Endothelial cell of umbilical vein (primary cell): ENCODE results near the gene PIK3R4. TPM values are rescaled to one million over a fixed set of nuclear protein-coding genes. Genes with fewer than 3 reads are reported as not detected.

ENCODE experiments used
- BruUV-seq: library from RNA; stranded (reverse); fragments of 400-500 nt; replicated peaks from 2 replicates; lab custom pipeline; 2021; lab: Mats Ljungman, UMichigan
- CTCF ChIA-PET: fragments of 300-600, 350-600 bp; sonication (Branson Sonifier 250); formaldehyde crosslinking; loops from one replicate; lab custom pipeline; 2021; ENCODE audit warnings: antibody characterized with exemption, inconsistent platforms; lab: Charles Lee
- POLR2A ChIA-PET: fragments of 300-600, 350-600 bp; sonication (Branson Sonifier 250); formaldehyde crosslinking; loops from one replicate; lab custom pipeline; 2021; ENCODE audit warnings: antibody characterized with exemption, inconsistent platforms; lab: Charles Lee
- DNase-seq: peaks from one replicate; pipeline ENCODE4 v3.0.0-alpha.2; 2011; ENCODE audit warnings: low read depth, low spot score
- FAIRE-seq: peaks from 2 replicates; lab custom pipeline; 2011; peaks lifted over from hg19 to GRCh38; lab: Jason Lieb, UNC
- H2AFZ ChIP-seq: 2 replicates; pipeline ENCODE4 v1.6.0; 2012; ENCODE audit warnings: low read depth, low read length, control low read depth, inconsistent platforms
- H3K27ac ChIP-seq: 2 replicates; pipeline ENCODE4 v1.5.1; 2011; ENCODE audit warnings: low read depth, mild to moderate bottlenecking, control low read depth, low read length, moderate library complexity; ENCODE audit not compliant: insufficient read depth
- H3K27me3 ChIP-seq, 2 experiments: 2 replicates each; pipeline versions ENCODE4 v1.6.0 to v1.6.1; 2011; ENCODE audit warnings: low read length in 2 of 2, mixed read lengths in 1 of 2; ENCODE audit not compliant: control insufficient read depth in 2 of 2, insufficient read depth in 2 of 2
- H3K36me3 ChIP-seq, 2 experiments: 2 replicates in 1 of 2; 3 replicates in 1 of 2; pipeline ENCODE4 v1.5.1; 2011; ENCODE audit warnings: low read length in 2 of 2, mild to moderate bottlenecking in 1 of 2, moderate library complexity in 1 of 2; ENCODE audit not compliant: control insufficient read depth in 2 of 2, insufficient read depth in 2 of 2; ENCODE audit errors: extremely low read depth in 1 of 2
- H3K4me1 ChIP-seq: 3 replicates; pipeline ENCODE4 v1.5.1; 2011; ENCODE audit warnings: mild to moderate bottlenecking, low read length; ENCODE audit not compliant: control insufficient read depth, insufficient read depth; ENCODE audit errors: extremely low read depth
- H3K4me2 ChIP-seq: 2 replicates; pipeline ENCODE4 v1.6.1; 2011; ENCODE audit warnings: low read length, control low read depth, mixed read lengths; ENCODE audit not compliant: insufficient read depth
- H3K4me3 ChIP-seq, 3 experiments: fragments of 200-600 bp in 1 of 3; sonication (generic), shearing (Covaris generic) in 1 of 3; replicated peaks in 1 of 3; 2 replicates each; pipeline ENCODE4 v1.5.1; 2011 to 2016; ENCODE audit warnings: control low read depth in 3 of 3, low read length in 3 of 3, mild to moderate bottlenecking in 2 of 3, inconsistent platforms in 1 of 3, low read depth in 1 of 3, moderate library complexity in 1 of 3; ENCODE audit not compliant: insufficient read depth in 1 of 3
- H3K79me2 ChIP-seq: 2 replicates; pipeline ENCODE4 v1.6.0; 2012; ENCODE audit warnings: low read length, inconsistent platforms; ENCODE audit not compliant: control insufficient read depth, insufficient read depth
- H3K9ac ChIP-seq: replicated peaks from 2 replicates; pipeline ENCODE3; 2011; ENCODE audit warnings: low read length, control low read depth; ENCODE audit not compliant: insufficient read depth; ENCODE audit errors: extremely low read depth
- H3K9me1 ChIP-seq: replicated peaks from 3 replicates; pipeline ENCODE4 v1.6.0; 2011; ENCODE audit warnings: mild to moderate bottlenecking, low read length; ENCODE audit not compliant: control insufficient read depth, insufficient read depth; ENCODE audit errors: extremely low read depth
- H3K9me3 ChIP-seq: replicated peaks from 2 replicates; pipeline ENCODE4 v1.5.1; 2012; ENCODE audit warnings: low read length, inconsistent platforms; ENCODE audit not compliant: control insufficient read depth, insufficient read depth
- H4K20me1 ChIP-seq: replicated peaks from 2 replicates; pipeline ENCODE3; 2011; ENCODE audit warnings: mild to moderate bottlenecking, low read length; ENCODE audit not compliant: control insufficient read depth, insufficient read depth; ENCODE audit errors: extremely low read depth
- EZH2 ChIP-seq: IDR thresholded peaks from 2 replicates; pipeline ENCODE4 v1.6.1; 2012; ENCODE audit warnings: borderline replicate concordance, low read depth, mild to moderate bottlenecking, moderate library complexity, low read length, inconsistent platforms; ENCODE audit not compliant: severe bottlenecking
- FOS ChIP-seq: IDR thresholded peaks from 2 replicates; pipeline ENCODE4 v1.6.1; 2011; ENCODE audit warnings: mild to moderate bottlenecking, low read length, moderate library complexity, borderline replicate concordance; ENCODE audit not compliant: insufficient read depth
- GATA2 ChIP-seq: IDR thresholded peaks from 2 replicates; pipeline ENCODE4 v1.7.0; 2011; ENCODE audit warnings: low read depth, mild to moderate bottlenecking, moderate library complexity, mixed read lengths, low read length; ENCODE audit not compliant: insufficient read length, insufficient read depth
- JUN ChIP-seq: IDR thresholded peaks from 2 replicates; pipeline ENCODE4 v1.6.1; 2011; ENCODE audit warnings: borderline replicate concordance, low read depth; ENCODE audit not compliant: insufficient read length, insufficient read depth
- MAX ChIP-seq: IDR thresholded peaks from 2 replicates; pipeline ENCODE4 v1.6.1; 2011; ENCODE audit not compliant: insufficient read depth, insufficient read length
- MYC ChIP-seq: IDR thresholded peaks from one replicate; pipeline ENCODE4 v1.6.1; 2011; ENCODE audit warnings: mild to moderate bottlenecking, low read depth, low read length
- POLR2AphosphoS5 ChIP-seq: IDR thresholded peaks from 2 replicates; pipeline ENCODE4 v1.6.1; 2012; ENCODE audit warnings: low read depth, mild to moderate bottlenecking, control low read depth, low read length, moderate library complexity; ENCODE audit not compliant: insufficient read depth
- dilution Hi-C: fragments of 300-500 bp; cut with MboI; formaldehyde crosslinking; loops from one replicate; pipeline ENCODE4 v1.15.0; 2019; ENCODE audit warnings: low sequenced_read_pairs; ENCODE audit not compliant: extremely low pct_ligation_motif_present
- intact Hi-C: fragments of 100-400 bp; cut with micrococcal nuclease; formaldehyde crosslinking; loops from one replicate; pipeline ENCODE4 v1.10.0; 2022
- polyA plus RNA-seq, 4 experiments: library from polyadenylated mRNA; depleted of rRNA in 3 of 4; stranded (reverse) in 3 of 4; unstranded in 1 of 4; fragments of >200 nt; gene quantifications; 2 replicates each; pipeline versions ENCODE4 v1.2.1 to v1.2.3, GENCODE V29; 2011 to 2012; ENCODE audit warnings: missing spikeins in 1 of 4
- total RNA-seq: library from RNA; stranded (reverse); gene quantifications from 2 replicates; pipeline ENCODE4 v1.2.3, GENCODE V29; 2021

PIK3R4 gene
- total and polyA plus RNA-seq, 2 donors (not counting 3 experiments of a cell fraction or from before 2014, with no cell fraction given), result 23.0 to 43.1 TPM

- TF ChIP-seq FOS (no peak), POLR2AphosphoS5 (no peak), EZH2 (no peak), MAX (no peak), JUN (no peak), MYC (no peak)
- BruUV-seq, result no TSS peak
- no peaks in the 10 kb centered on the region for H3K36me3 ChIP-seq
- no peak overlapping the region for H3K4me3 ChIP-seq
- H3K9me1 ChIP-seq, result no peaks in the 10 kb centered on the region
- FAIRE-seq (no peak), DNase-seq (no peak)
- no peaks in the 10 kb centered on the region for H4K20me1 ChIP-seq
- peaks cover 4% of the 10 kb centered on the region for H3K4me1 ChIP-seq
- no peaks in the 10 kb centered on the region for H3K27me3 ChIP-seq
- H3K27ac ChIP-seq, result no peak overlapping the region
- H3K9me3 ChIP-seq, result no peaks in the 10 kb centered on the region
- H3K79me2 ChIP-seq, result no peaks in the 10 kb centered on the region
- no peak overlapping the region for H3K9ac ChIP-seq
- dilution Hi-C loops, result no loop called here
- POLR2A ChIA-PET, result no interaction called here
- CTCF ChIA-PET, result interaction anchor here (0.9 to 1.2 kb wide), 2 partner anchors 9 to 26 kb away, joined by 3 read pairs; no protein-coding TSS in a partner anchor
- no peak overlapping the region for H3K4me2 ChIP-seq
- H2AFZ ChIP-seq, result no peak overlapping the region
- intact Hi-C loops, result no loop called here
Measured at GRCh38 chr3:130709671-130710070, 37.0 kb downstream of the PIK3R4 start.

- H3K27me3 ChIP-seq, result no peaks in the 10 kb centered on the region
- H2AFZ ChIP-seq, result no peak overlapping the region
- no peaks in the 10 kb centered on the region for H4K20me1 ChIP-seq
- TF ChIP-seq JUN (no peak), GATA2 (no peak)
- H3K79me2 ChIP-seq, result no peaks in the 10 kb centered on the region
- peaks cover 4% of the 10 kb centered on the region for H3K4me1 ChIP-seq
- H3K36me3 ChIP-seq, result peaks cover under 1 to 6% of the 10 kb centered on the region in 2 experiments
- no peaks in the 10 kb centered on the region for H3K9me1 ChIP-seq
- no peak overlapping the region for H3K27ac ChIP-seq
- dilution Hi-C loops (no loop called here), intact Hi-C loops (no loop called here)
- ChIA-PET CTCF (no interaction called here), POLR2A (no interaction called here)
- H3K4me3 ChIP-seq, result no peak overlapping the region
- FAIRE-seq, result no peak
- no peak overlapping the region for H3K9ac ChIP-seq
- no TSS peak for BruUV-seq
- no peak overlapping the region for H3K4me2 ChIP-seq
- DNase-seq, result no peak
- H3K9me3 ChIP-seq, result no peaks in the 10 kb centered on the region
Measured at GRCh38 chr3:130707902-130708601, 38.6 kb downstream of the PIK3R4 start.
